ENCODE results near the gene AAK1.

AAK1 gene

GRCh38 chr2:69580486-69580885, 63.1 kb downstream of the AAK1 start:
- H3K27me3 ChIP-seq (ENCODE audit: control insufficient read depth, insufficient read depth, low read length) = no peaks in the 10 kb centered on the region
- H3K9me3 ChIP-seq (ENCODE audit: control insufficient read depth, low read length) = no peaks in the 10 kb centered on the region
- TF ChIP-seq CTCF (IDR thresholded peaks at IDR 0.05) = no peak
- H3K36me3 ChIP-seq (ENCODE audit: control insufficient read depth, insufficient read depth, low read length) = no peaks in the 10 kb centered on the region
- H3K9ac ChIP-seq = no peak overlapping the region
- no peak overlapping the region for H3K4me3 ChIP-seq (ENCODE audit: low read depth, low read length)
- H3K4me2 ChIP-seq (ENCODE audit: low read length) = no peak overlapping the region
- peaks cover 32% of the 10 kb centered on the region for H3K4me1 ChIP-seq
- H3K27ac ChIP-seq = no peak overlapping the region
- H2AFZ ChIP-seq = no peak overlapping the region
- H3K79me2 ChIP-seq = peaks cover 84% of the 10 kb centered on the region

GRCh38 chr2:69579536-69579935, 64.0 kb downstream of the AAK1 start:
- H3K27me3 ChIP-seq (ENCODE audit: control insufficient read depth, insufficient read depth, low read length) = no peaks in the 10 kb centered on the region
- peaks cover 32% of the 10 kb centered on the region for H3K4me1 ChIP-seq
- no peak overlapping the region for H3K27ac ChIP-seq
- no peak for TF ChIP-seq CTCF (IDR thresholded peaks at IDR 0.05)
- H2AFZ ChIP-seq = no peak overlapping the region
- no peak overlapping the region for H3K4me2 ChIP-seq (ENCODE audit: low read length)
- H3K9me3 ChIP-seq (ENCODE audit: control insufficient read depth, low read length) = no peaks in the 10 kb centered on the region
- H3K9ac ChIP-seq = no peak overlapping the region
- no peak overlapping the region for H3K4me3 ChIP-seq (ENCODE audit: low read depth, low read length)
- peaks cover 82% of the 10 kb centered on the region for H3K79me2 ChIP-seq
- no peaks in the 10 kb centered on the region for H3K36me3 ChIP-seq (ENCODE audit: control insufficient read depth, insufficient read depth, low read length)

- Histone ChIP-seq H2AFZ (no peak overlapping the region), H3K27ac (no peak overlapping the region), H3K36me3 (ENCODE audit: control insufficient read depth, insufficient read depth, low read length) (no peaks in the 10 kb centered on the region), H3K9ac (no peak overlapping the region), H3K27me3 (ENCODE audit: control insufficient read depth, insufficient read depth, low read length) (no peaks in the 10 kb centered on the region), H3K4me2 (ENCODE audit: low read length) (peak overlapping the region; percentile 29), H3K4me1 (peaks cover 30% of the 10 kb centered on the region), H3K4me3 (ENCODE audit: low read depth, low read length) (no peak overlapping the region), H3K9me3 (ENCODE audit: control insufficient read depth, low read length) (no peaks in the 10 kb centered on the region), H3K79me2 (peaks cover 81% of the 10 kb centered on the region)
- no peak for TF ChIP-seq CTCF (IDR thresholded peaks at IDR 0.05)
Measured at GRCh38 chr2:69578198-69578540, 65.4 kb downstream of the AAK1 start.

GRCh38 chr2:69577467-69578197, 65.9 kb downstream of the AAK1 start:
- H2AFZ ChIP-seq = no peak overlapping the region
- H3K9me3 ChIP-seq (ENCODE audit: control insufficient read depth, low read length) = no peaks in the 10 kb centered on the region
- H3K4me1 ChIP-seq = peaks cover 33% of the 10 kb centered on the region
- no peak overlapping the region for H3K4me3 ChIP-seq (ENCODE audit: low read depth, low read length)
- no peak overlapping the region for H3K9ac ChIP-seq
- H3K36me3 ChIP-seq (ENCODE audit: control insufficient read depth, insufficient read depth, low read length) = no peaks in the 10 kb centered on the region
- TF ChIP-seq CTCF (IDR thresholded peaks at IDR 0.05) = no peak
- H3K27me3 ChIP-seq (ENCODE audit: control insufficient read depth, insufficient read depth, low read length) = no peaks in the 10 kb centered on the region
- peak overlapping the region; percentile 29 for H3K4me2 ChIP-seq (ENCODE audit: low read length)
- peak overlapping the region; percentile 16 for H3K27ac ChIP-seq
- peaks cover 81% of the 10 kb centered on the region for H3K79me2 ChIP-seq

GRCh38 chr2:69576880-69577279, 66.7 kb downstream of the AAK1 start:
- no peak overlapping the region for H3K4me3 ChIP-seq (ENCODE audit: low read depth, low read length)
- H3K27me3 ChIP-seq (ENCODE audit: control insufficient read depth, insufficient read depth, low read length) = no peaks in the 10 kb centered on the region
- no peak overlapping the region for H3K27ac ChIP-seq
- no peaks in the 10 kb centered on the region for H3K36me3 ChIP-seq (ENCODE audit: control insufficient read depth, insufficient read depth, low read length)
- H3K9ac ChIP-seq = no peak overlapping the region
- TF ChIP-seq CTCF (IDR thresholded peaks at IDR 0.05) = no peak
- H3K4me2 ChIP-seq (ENCODE audit: low read length) = no peak overlapping the region
- H3K9me3 ChIP-seq (ENCODE audit: control insufficient read depth, low read length) = no peaks in the 10 kb centered on the region
- no peak overlapping the region for H2AFZ ChIP-seq
- H3K4me1 ChIP-seq = peaks cover 33% of the 10 kb centered on the region
- peaks cover 84% of the 10 kb centered on the region for H3K79me2 ChIP-seq

Measured in parathyroid adenoma (tissue), 2 donors.